Measurements from ENCODE around the gene PPIF. TPM values are rescaled to one million over a fixed set of nuclear protein-coding genes. Genes with fewer than 3 reads are reported as not detected.

The PPIF gene
- total RNA-seq, 1 donor from 2014 or later, result 16.2 TPM

DNA sequence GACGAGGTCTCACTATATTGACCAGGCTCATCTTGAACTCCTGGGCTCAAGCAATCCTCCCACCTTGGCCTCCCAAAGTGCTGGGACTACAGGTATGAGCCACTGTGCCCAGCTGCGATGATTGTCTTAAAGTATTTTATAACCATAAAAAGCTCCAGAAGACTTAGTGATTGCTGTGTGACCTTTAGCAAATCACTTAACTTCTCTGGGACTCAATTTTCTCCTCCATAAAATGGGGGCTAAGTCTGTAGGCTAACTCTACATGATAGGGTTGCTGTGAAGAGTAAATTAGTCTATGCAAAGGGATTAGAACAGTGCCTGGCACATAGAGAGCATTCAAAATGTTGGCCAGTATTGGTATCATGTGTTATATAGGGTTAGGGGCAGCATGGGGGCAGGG, 42.8 kb downstream of the PPIF start:
- TF ChIP-seq, protein P1, sequence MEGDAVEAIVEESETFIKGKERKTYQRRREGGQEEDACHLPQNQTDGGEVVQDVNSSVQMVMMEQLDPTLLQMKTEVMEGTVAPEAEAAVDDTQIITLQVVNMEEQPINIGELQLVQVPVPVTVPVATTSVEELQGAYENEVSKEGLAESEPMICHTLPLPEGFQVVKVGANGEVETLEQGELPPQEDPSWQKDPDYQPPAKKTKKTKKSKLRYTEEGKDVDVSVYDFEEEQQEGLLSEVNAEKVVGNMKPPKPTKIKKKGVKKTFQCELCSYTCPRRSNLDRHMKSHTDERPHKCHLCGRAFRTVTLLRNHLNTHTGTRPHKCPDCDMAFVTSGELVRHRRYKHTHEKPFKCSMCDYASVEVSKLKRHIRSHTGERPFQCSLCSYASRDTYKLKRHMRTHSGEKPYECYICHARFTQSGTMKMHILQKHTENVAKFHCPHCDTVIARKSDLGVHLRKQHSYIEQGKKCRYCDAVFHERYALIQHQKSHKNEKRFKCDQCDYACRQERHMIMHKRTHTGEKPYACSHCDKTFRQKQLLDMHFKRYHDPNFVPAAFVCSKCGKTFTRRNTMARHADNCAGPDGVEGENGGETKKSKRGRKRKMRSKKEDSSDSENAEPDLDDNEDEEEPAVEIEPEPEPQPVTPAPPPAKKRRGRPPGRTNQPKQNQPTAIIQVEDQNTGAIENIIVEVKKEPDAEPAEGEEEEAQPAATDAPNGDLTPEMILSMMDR (IDR thresholded peaks at IDR 0.05), result no peak
- Mint-ChIP-seq H3K4me3 (ENCODE audit: unreplicated experiment) (no peak overlapping the region), H3K9me3 (ENCODE audit: low read depth) (no peaks in the 10 kb centered on the region), H3K27ac (ENCODE audit: unreplicated experiment) (no peak overlapping the region), H3K27me3 (ENCODE audit: low read depth) (no peaks in the 10 kb centered on the region), H3K4me1 (ENCODE audit: low read depth) (no peaks in the 10 kb centered on the region), H3K36me3 (ENCODE audit: low read depth) (peaks cover 10% of the 10 kb centered on the region)
- DNase-seq (ENCODE audit: low spot score), result no peak

DNA sequence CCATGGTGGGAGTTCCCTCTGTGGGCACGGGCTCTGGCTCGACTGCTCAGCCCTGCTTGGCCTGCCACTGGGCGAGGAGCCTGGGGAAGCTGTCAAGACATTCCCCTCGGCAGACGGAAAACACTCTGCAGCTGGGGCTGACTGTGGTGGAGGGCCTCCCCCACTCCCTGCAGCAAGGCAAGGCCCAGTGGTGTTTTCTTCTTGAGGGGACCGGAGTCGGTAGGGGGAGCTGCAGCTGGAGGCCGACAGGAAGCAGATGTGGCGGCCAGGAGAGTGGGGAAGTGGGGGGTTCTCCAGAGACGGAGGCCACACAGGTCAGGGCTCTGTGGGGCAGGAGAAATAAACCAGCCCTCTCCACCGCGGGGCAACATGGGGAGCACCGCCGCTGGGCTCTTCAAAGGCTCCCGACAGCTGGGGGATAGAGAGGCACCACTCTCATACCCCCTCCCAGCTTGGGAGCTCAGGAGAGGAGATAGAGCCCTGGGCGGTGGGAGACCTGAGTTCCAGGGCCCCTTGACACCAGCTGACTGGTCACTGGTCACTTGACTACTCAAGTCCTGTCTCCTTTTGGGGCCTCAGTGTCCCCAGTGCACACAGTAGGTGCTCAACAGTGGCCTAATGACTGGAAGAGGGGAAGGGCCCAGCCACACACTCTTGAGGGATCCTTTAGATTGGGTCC, 43.4 kb downstream of the PPIF start:
- Mint-ChIP-seq H3K4me3 (ENCODE audit: unreplicated experiment) (no peak overlapping the region), H3K27ac (ENCODE audit: unreplicated experiment) (no peak overlapping the region), H3K4me1 (ENCODE audit: low read depth) (no peaks in the 10 kb centered on the region), H3K9me3 (ENCODE audit: low read depth) (no peaks in the 10 kb centered on the region), H3K27me3 (ENCODE audit: low read depth) (no peaks in the 10 kb centered on the region), H3K36me3 (ENCODE audit: low read depth) (peaks cover 10% of the 10 kb centered on the region)
- DNase-seq (ENCODE audit: low spot score), result peak; percentile 84
- TF ChIP-seq, protein P1 (IDR thresholded peaks at IDR 0.05), result no peak

DNA sequence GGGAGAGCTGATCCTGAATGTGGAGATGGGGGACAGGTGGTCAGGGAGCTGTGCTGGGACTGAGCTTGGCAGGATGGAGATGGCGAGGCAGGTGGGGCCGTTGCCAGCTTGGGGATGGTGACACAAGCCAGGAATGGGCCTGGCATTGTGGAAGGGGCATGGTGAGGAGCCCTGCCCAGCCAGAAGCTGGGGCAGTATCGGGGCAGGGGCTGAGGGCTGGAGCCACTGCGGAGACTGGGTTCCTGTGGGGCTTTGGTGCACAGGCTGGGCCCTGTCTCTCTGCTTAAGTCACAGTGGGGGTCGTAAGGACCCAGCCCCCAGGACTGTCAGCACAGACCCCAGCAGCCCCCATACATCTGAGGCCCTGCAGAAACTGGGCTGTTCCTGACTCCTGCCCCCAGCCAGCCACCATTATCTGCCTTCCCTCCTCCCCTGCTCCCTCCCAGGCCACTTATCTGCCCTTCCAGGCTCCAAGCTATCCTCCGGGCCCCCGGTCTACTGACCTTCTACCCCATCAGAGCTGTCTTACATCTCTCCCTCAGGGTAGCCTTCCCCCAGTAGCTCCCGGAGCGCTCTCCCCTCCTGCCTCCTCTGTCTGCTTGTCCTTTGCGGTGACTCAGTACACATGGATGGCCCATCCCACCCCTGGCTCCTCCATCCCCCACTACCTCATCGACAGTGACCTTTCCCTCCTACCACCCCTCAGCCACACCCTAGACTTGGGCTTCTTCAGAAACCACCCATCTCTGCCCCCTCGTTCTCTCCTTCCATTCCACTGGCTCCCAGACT, 44.2 kb downstream of the PPIF start:
- H3K9me3 Mint-ChIP-seq (ENCODE audit: low read depth), result no peaks in the 10 kb centered on the region
- H3K27ac Mint-ChIP-seq (ENCODE audit: unreplicated experiment), result no peak overlapping the region
- no peaks in the 10 kb centered on the region for H3K4me1 Mint-ChIP-seq (ENCODE audit: low read depth)
- TF ChIP-seq, protein P1 (IDR thresholded peaks at IDR 0.05), result no peak
- no peak overlapping the region for H3K4me3 Mint-ChIP-seq (ENCODE audit: unreplicated experiment)
- DNase-seq (ENCODE audit: low spot score), result peak; percentile 77
- no peaks in the 10 kb centered on the region for H3K27me3 Mint-ChIP-seq (ENCODE audit: low read depth)
- peaks cover 8% of the 10 kb centered on the region for H3K36me3 Mint-ChIP-seq (ENCODE audit: low read depth)

DNA sequence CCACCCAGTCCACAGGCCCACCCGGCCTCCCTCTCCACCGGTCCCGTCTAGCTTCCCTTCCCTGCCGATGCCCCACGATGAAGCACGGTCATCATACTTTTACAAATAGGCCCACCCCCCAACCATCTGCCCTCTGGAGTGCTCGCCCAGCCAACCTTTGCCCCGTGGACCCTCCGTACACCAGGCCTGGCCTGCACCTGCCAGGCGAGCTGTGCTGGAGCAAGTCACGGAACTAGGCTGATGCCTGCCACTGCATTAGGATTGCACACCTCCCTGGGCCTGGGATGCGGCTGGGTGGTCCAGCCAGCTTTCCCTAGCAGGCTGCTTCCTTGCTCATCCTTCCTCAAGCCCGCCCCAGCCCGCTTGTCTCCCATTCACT, 44.7 kb downstream of the PPIF start:
- Mint-ChIP-seq H3K9me3 (ENCODE audit: low read depth) (no peaks in the 10 kb centered on the region), H3K4me3 (ENCODE audit: unreplicated experiment) (no peak overlapping the region), H3K27me3 (ENCODE audit: low read depth) (no peaks in the 10 kb centered on the region), H3K36me3 (ENCODE audit: low read depth) (peaks cover 8% of the 10 kb centered on the region), H3K4me1 (ENCODE audit: low read depth) (peaks cover 4% of the 10 kb centered on the region), H3K27ac (ENCODE audit: unreplicated experiment) (no peak overlapping the region)
- no peak for DNase-seq (ENCODE audit: low spot score)
- TF ChIP-seq, protein P1 (IDR thresholded peaks at IDR 0.05), result no peak

DNA sequence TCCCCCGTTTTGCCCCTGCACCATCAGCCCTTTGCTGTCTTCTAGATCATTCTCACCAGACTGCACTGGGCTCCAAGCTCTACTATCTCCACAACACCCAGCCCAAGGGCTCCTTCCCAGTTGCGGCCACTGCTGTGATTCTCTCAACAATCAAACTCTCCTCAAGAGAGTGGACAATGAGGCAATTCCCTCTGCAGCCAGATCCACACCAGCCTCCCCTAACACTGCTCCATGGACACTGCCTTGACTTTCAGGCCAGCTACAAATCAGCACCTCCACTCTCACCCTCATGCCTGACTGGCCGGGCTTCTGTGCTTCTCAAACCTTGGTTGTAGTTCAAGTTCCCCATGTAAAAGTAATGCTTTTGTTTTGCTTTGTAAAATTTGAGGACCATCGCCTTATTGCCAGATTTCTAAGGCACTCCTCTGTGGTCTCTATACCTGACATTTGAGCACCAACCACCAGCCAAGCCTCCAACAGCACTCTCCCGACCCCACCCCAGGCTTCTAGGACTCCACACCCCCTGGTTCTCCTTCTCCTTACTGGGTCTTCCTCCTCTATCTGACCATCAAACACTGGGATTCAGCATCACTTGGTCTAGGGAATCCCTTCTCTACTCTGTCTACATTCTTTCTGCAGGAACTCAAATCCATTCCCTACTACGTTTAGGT, 45.4 kb downstream of the PPIF start:
- no peak overlapping the region for H3K27ac Mint-ChIP-seq (ENCODE audit: unreplicated experiment)
- TF ChIP-seq, protein P1 (IDR thresholded peaks at IDR 0.05), result no peak
- peaks cover 8% of the 10 kb centered on the region for H3K36me3 Mint-ChIP-seq (ENCODE audit: low read depth)
- H3K4me1 Mint-ChIP-seq (ENCODE audit: low read depth), result peaks cover 11% of the 10 kb centered on the region
- H3K9me3 Mint-ChIP-seq (ENCODE audit: low read depth), result no peaks in the 10 kb centered on the region
- no peak overlapping the region for H3K4me3 Mint-ChIP-seq (ENCODE audit: unreplicated experiment)
- H3K27me3 Mint-ChIP-seq (ENCODE audit: low read depth), result no peaks in the 10 kb centered on the region
- peak; percentile 39 for DNase-seq (ENCODE audit: low spot score)
